ENCODE results near the gene LMF2. TPM values are rescaled to one million over a fixed set of nuclear protein-coding genes. Genes with fewer than 3 reads are reported as not detected.

LMF2 gene
- total and polyA plus RNA-seq, 2 of the 4 experiments (the other 2 are of a cell fraction) = 16.8 to 82.6 TPM

- Histone ChIP-seq H2BK120ac (ENCODE audit: low read depth, low read length) (no peak overlapping the region), H4K20me1 (ENCODE audit: insufficient read depth, low read length) (no peaks in the 10 kb centered on the region; the same call in 1 of the 2 replicates), H2AK5ac (ENCODE audit: low read depth, low read length) (no peak overlapping the region), H3K4me1 (ENCODE audit: control insufficient read depth, insufficient read depth, low read length) (no peaks in the 10 kb centered on the region; the same call in 1 of the 2 replicates), H3K36me3 (ENCODE audit: control insufficient read depth, insufficient read depth, low read length) (peaks cover 4% of the 10 kb centered on the region; the same call in 1 of the 2 replicates), H3K9me1 (ENCODE audit: insufficient read depth, low read length) (no peaks in the 10 kb centered on the region; the same call in 1 of the 2 replicates), H3K4me2 (ENCODE audit: low read depth, low read length) (peak overlapping the region; percentile 19), H2BK15ac (ENCODE audit: low read depth, low read length) (no peak overlapping the region), H2AFZ (replicated peaks; ENCODE audit: low read length, poor library complexity) (peak overlapping the region; percentile 86), H4K8ac (ENCODE audit: low read depth in 2 of 2, low read length in 2 of 2) (peak overlapping the region in 1 of 2 experiments; percentile 48; a peak in 1 of 4 replicates), H3K14ac (replicated peaks; ENCODE audit: low read depth, low read length) (no peak overlapping the region), H3K18ac (ENCODE audit: low read depth, low read length) (no peak overlapping the region), H3K9me3 (ENCODE audit: control insufficient read depth, insufficient read depth, low read length) (no peaks in the 10 kb centered on the region), H3K4me3 (ENCODE audit: insufficient read depth, low read depth, low read length) (peak overlapping the region; percentile 57), H2BK20ac (ENCODE audit: low read depth, low read length) (no peak overlapping the region), H3K56ac (ENCODE audit: extremely low read depth, insufficient read depth, low read length) (no peak overlapping the region), H2BK5ac (ENCODE audit: low read depth, low read length, poor library complexity, severe bottlenecking) (no peak overlapping the region), H3K4ac (ENCODE audit: low read depth, low read length) (no peak overlapping the region), H3K9ac (ENCODE audit: low read depth, low read length) (no peak overlapping the region), H3K79me1 (ENCODE audit: low read depth in 1 of 2, low read length in 2 of 2) (peaks cover 0 to 3% of the 10 kb centered on the region in 2 experiments; a peak in 1 of 4 replicates), H4K91ac (ENCODE audit: insufficient read depth, low read depth, low read length) (no peak overlapping the region), H3K23ac (ENCODE audit: low read depth, low read length) (no peak overlapping the region), H2AK9ac (replicated peaks; ENCODE audit: low read depth, low read length, poor library complexity) (peak overlapping the region; percentile 28), H3K27me3 (ENCODE audit: control insufficient read depth, insufficient read depth, low read length) (peaks cover 21% of the 10 kb centered on the region), H3K27ac (ENCODE audit: insufficient read depth, low read length) (no peak overlapping the region), H4K5ac (ENCODE audit: low read depth, low read length) (no peak overlapping the region)
- TF ChIP-seq SMC3 (IDR thresholded peaks at IDR 0.05; ENCODE audit: low read depth, low read length) = no peak
- TF ChIP-seq CEBPB (IDR thresholded peaks at IDR 0.05; ENCODE audit: low read depth, low read length) = no peak
- no peak for TF ChIP-seq USF2 (IDR thresholded peaks at IDR 0.05; ENCODE audit: low read depth, low read length)
- no peak for TF ChIP-seq MXI1 (IDR thresholded peaks at IDR 0.05; ENCODE audit: borderline replicate concordance, low read depth, low read length)
- no peak for TF ChIP-seq ELK1 (IDR thresholded peaks at IDR 0.05; ENCODE audit: borderline replicate concordance, low read depth, low read length)
- no TSS peak for BruUV-seq (replicated peaks)
- WGBS, 2 experiments (ENCODE audit: extremely low coverage in 2 of 2, insufficient read length in 1 of 2) = 9% methylated on average over 30 of the region's 45 CpGs; no CpG with 5 or more reads in 1 of the 2 experiments
- in situ Hi-C loops (cut with MboI; ENCODE audit: low sequenced_read_pairs) (no loop called here), dilution Hi-C loops (cut with HindIII; ENCODE audit: low sequenced_read_pairs, unreplicated experiment) (no loop called here), intact Hi-C loops (cut with micrococcal nuclease) (no loop called here)
- ATAC-seq (ENCODE audit: low read depth) (no peak; the same call in 1 of the 2 replicates), DNase-seq (no peak)
- POLR2A ChIA-PET (ENCODE audit: unreplicated experiment) = no interaction called here
- CTCF ChIA-PET = no interaction called here
Observed at GRCh38 chr22:50481045-50481439, 26.5 kb downstream of the LMF2 start.

Measured in IMR-90 (cell line).